OCI-LY7 (cell line): Measurements from ENCODE around the gene ARHGAP21. TPM values are rescaled to one million over a fixed set of nuclear protein-coding genes. Genes with fewer than 3 reads are reported as not detected.

Source experiments
- BruUV-seq: library from RNA; stranded (reverse); fragments of 400-500 nt; replicated peaks from 2 replicates; lab custom pipeline; 2021; lab: Mats Ljungman, UMichigan
- CTCF ChIA-PET: fragments of 300-600 bp; sonication (Branson Sonifier 250); formaldehyde crosslinking; loops from one replicate; lab custom pipeline; 2022; ENCODE audit warnings: antibody characterized with exemption; ENCODE audit not compliant: unreplicated experiment; lab: Charles Lee
- POLR2A ChIA-PET: fragments of 300-600 bp; sonication (Branson Sonifier 250); formaldehyde crosslinking; loops from one replicate; lab custom pipeline; 2022; ENCODE audit warnings: antibody characterized with exemption; lab: Charles Lee
- DNase-seq: peaks from one replicate; pipeline ENCODE4 v3.0.0-alpha.2; 2015; ENCODE audit warnings: low spot score
- H2AFZ ChIP-seq: fragments of 200-600 bp; sonication (generic), shearing (Covaris generic); 2 replicates; pipeline ENCODE4 v1.6.1; 2014; ENCODE audit warnings: mild to moderate bottlenecking, antibody characterized with exemption, low read length, moderate library complexity
- H3K27ac ChIP-seq: fragments of 200-600 bp; sonication (generic); 2 replicates; pipeline ENCODE4 v1.5.1; 2014; ENCODE audit warnings: mixed run types, low read depth, mild to moderate bottlenecking, moderate library complexity, low read length, inconsistent platforms; ENCODE audit not compliant: poor library complexity, severe bottlenecking
- H3K36me3 ChIP-seq: fragments of 200-600 bp; sonication (generic); 2 replicates; pipeline ENCODE4 v1.6.1; 2014; ENCODE audit warnings: mild to moderate bottlenecking, antibody characterized with exemption, low read length, moderate library complexity, mixed read lengths; ENCODE audit not compliant: insufficient read depth
- H3K4me1 ChIP-seq: fragments of 200-600 bp; sonication (generic); 2 replicates; pipeline ENCODE4 v1.5.1; 2014; ENCODE audit warnings: mild to moderate bottlenecking, low read length; ENCODE audit not compliant: insufficient read depth, poor library complexity, severe bottlenecking
- H3K4me2 ChIP-seq: fragments of 200-600 bp; sonication (generic); 2 replicates; pipeline ENCODE4 v1.6.1; 2014; ENCODE audit warnings: mild to moderate bottlenecking, low read length
- H3K4me3 ChIP-seq: fragments of 200-600 bp; sonication (generic); 2 replicates; pipeline ENCODE4 v1.5.1; 2014; ENCODE audit warnings: mild to moderate bottlenecking, low read depth, low read length; ENCODE audit not compliant: poor library complexity, severe bottlenecking
- H3K79me2 ChIP-seq: fragments of 200-600 bp; sonication (generic); 2 replicates; pipeline ENCODE4 v1.6.1; 2016; ENCODE audit warnings: low read depth, mild to moderate bottlenecking, low read length, moderate library complexity, mixed read lengths; ENCODE audit not compliant: insufficient read depth
- H3K9me2 ChIP-seq: fragments of 200-600 bp; sonication (generic); 2 replicates; pipeline ENCODE4 v1.6.1; 2016; ENCODE audit warnings: mild to moderate bottlenecking, low read length, mixed read lengths; ENCODE audit not compliant: insufficient read depth
- H3K9me3 ChIP-seq: fragments of 200-600 bp; sonication (generic); 2 replicates; pipeline ENCODE4 v1.6.1; 2014; ENCODE audit warnings: mild to moderate bottlenecking, mixed run types, low read length, mixed read lengths
- H4K20me1 ChIP-seq: fragments of 200-600 bp; sonication (generic); 2 replicates; pipeline ENCODE4 v1.6.1; 2014; ENCODE audit warnings: mild to moderate bottlenecking, antibody characterized with exemption, low read length, moderate library complexity, mixed read lengths; ENCODE audit not compliant: insufficient read depth
- CTCF ChIP-seq: fragments of 200-600 bp; sonication (generic); conservative IDR thresholded peaks from 2 replicates; pipeline ENCODE4 v1.5.1; 2014; ENCODE audit warnings: mild to moderate bottlenecking, antibody characterized with exemption, low read length, moderate library complexity, mixed read lengths
- EZH2phosphoT487 ChIP-seq: fragments of 200-600 bp; sonication (generic); IDR thresholded peaks from 2 replicates; pipeline ENCODE4 v1.6.1; 2018; ENCODE audit warnings: low read depth, borderline replicate concordance, mild to moderate bottlenecking, mixed run types, antibody characterized with exemption, low read length, moderate library complexity, mixed read lengths
- intact Hi-C: fragments of 100-400 bp; cut with micrococcal nuclease; formaldehyde crosslinking; loops from one replicate; pipeline ENCODE4 v1.10.0; 2022; ENCODE audit not compliant: unreplicated experiment
- total RNA-seq, 2 experiments: library from RNA; depleted of rRNA in 1 of 2; stranded (reverse); fragments of >200 nt in 1 of 2; shearing (Covaris generic) in 1 of 2; gene quantifications; 2 replicates each; pipeline ENCODE4 v1.2.3, GENCODE V29; 2014 to 2022

Gene ARHGAP21
- total RNA-seq, 2 experiments from 2014 or later = 24.2 to 44.9 TPM

DNA sequence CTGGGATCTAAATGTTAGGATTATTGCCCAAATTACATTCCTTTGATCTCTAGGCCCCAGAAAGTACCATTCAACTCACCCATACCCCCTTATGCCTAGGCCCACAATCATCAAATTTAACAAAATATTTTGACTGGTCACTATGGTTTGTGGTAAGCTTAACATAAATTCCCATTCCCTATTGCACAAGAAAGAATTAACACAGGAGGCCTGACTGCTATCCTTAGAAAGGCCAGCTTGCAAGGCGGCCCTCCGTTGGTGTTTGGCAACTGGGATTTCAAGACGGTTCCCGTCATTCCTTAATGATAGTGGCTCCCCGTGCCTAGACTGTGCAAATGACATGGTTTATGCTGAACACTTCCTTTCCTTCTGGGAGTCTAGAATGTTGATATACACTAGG lies 29.6 kb downstream of the ARHGAP21 start:
- Histone ChIP-seq H3K9me2 (no peaks in the 10 kb centered on the region), H3K9me3 (no peaks in the 10 kb centered on the region), H3K79me2 (no peaks in the 10 kb centered on the region), H3K4me3 (no peak overlapping the region), H3K4me1 (no peaks in the 10 kb centered on the region), H3K36me3 (no peaks in the 10 kb centered on the region), H3K27ac (no peak overlapping the region), H4K20me1 (no peaks in the 10 kb centered on the region), H2AFZ (no peak overlapping the region), H3K4me2 (no peak overlapping the region)
- TF ChIP-seq CTCF (no peak), EZH2phosphoT487 (no peak)
- no peak for DNase-seq
- ChIA-PET POLR2A (interaction anchor here (0.7 kb wide), 1 partner anchor 8 kb away, joined by 4 read pairs; no protein-coding TSS in a partner anchor), CTCF (interaction anchor here (0.6 kb wide), 1 partner anchor 51 kb away, joined by 5 read pairs; no protein-coding TSS in a partner anchor)
- intact Hi-C loops = no loop called here
- no TSS peak for BruUV-seq

GRCh38 chr10:24690961-24691512 lies 32.6 kb downstream of the ARHGAP21 start:
- Histone ChIP-seq H3K4me2 (no peak overlapping the region), H3K4me3 (no peak overlapping the region), H3K9me3 (no peaks in the 10 kb centered on the region), H3K36me3 (no peaks in the 10 kb centered on the region), H3K9me2 (no peaks in the 10 kb centered on the region), H3K27ac (no peak overlapping the region), H2AFZ (no peak overlapping the region), H3K4me1 (no peaks in the 10 kb centered on the region), H3K79me2 (no peaks in the 10 kb centered on the region), H4K20me1 (no peaks in the 10 kb centered on the region)
- ChIA-PET POLR2A (interaction anchor here (2.6 kb wide), 1 partner anchor 8 kb away, joined by 11 read pairs; no protein-coding TSS in a partner anchor), CTCF (no interaction called here)
- TF ChIP-seq CTCF (no peak), EZH2phosphoT487 (no peak)
- intact Hi-C loops = no loop called here
- BruUV-seq = no TSS peak
- DNase-seq = no peak

DNA sequence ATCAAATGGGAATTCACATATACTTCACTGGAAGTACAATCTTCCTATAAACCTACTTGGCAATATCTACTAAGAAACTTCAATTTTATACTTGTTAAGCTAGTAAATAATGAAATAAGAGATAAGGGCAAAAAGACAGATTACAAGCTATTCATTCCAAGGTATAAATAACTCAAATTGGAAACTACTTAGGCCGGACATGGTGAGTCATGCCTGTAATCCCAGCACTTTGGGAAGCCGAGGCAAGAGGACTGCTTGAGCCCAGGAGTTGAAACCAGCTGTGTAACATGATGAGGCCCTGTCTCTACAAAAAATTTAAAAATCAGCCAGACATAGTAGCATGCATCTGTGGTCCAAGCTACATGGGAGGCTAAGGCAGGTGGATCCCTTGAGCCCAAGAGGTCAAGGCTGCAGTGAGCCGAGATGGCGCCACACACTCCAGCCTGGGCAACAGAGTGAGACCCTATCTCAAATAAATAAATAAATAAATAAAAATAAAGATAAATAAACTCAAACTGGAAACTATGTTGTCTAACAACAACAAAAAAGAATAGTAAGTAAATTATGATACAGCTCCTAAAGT lies 37.6 kb downstream of the ARHGAP21 start:
- Histone ChIP-seq H3K4me1 (peaks cover 5% of the 10 kb centered on the region), H3K4me3 (no peak overlapping the region), H3K27ac (no peak overlapping the region), H2AFZ (no peak overlapping the region), H3K4me2 (no peak overlapping the region), H4K20me1 (no peaks in the 10 kb centered on the region), H3K79me2 (no peaks in the 10 kb centered on the region), H3K9me2 (no peaks in the 10 kb centered on the region), H3K36me3 (no peaks in the 10 kb centered on the region), H3K9me3 (no peaks in the 10 kb centered on the region)
- no peak for DNase-seq
- CTCF ChIA-PET = no interaction called here
- intact Hi-C loops = no loop called here
- no TSS peak for BruUV-seq
- TF ChIP-seq EZH2phosphoT487 = no peak
- TF ChIP-seq CTCF = no peak
- POLR2A ChIA-PET = interaction anchor here (0.6 to 1.1 kb wide), 2 partner anchors 13 to 14 kb away, joined by 3 read pairs; no protein-coding TSS in a partner anchor
